SK-N-SH treated with all-trans-retinoic acid at 6 μM for 48 hours (cell line): ENCODE data around the gene KRTAP10-1.

Source experiments
- BACH2 ChIP-seq: fragments of 250-450 bp; sonication (Bioruptor Pico); IDR thresholded peaks from 2 replicates; pipeline ENCODE4 v1.9.0; 2021; ENCODE audit warnings: mild to moderate bottlenecking, borderline replicate concordance
- CREB5 ChIP-seq: fragments of 250-450 bp; sonication (Bioruptor Pico); IDR thresholded peaks from 2 replicates; pipeline ENCODE4 v1.5.1; 2020; ENCODE audit warnings: low read depth, mild to moderate bottlenecking, moderate library complexity
- OSR1 ChIP-seq: fragments of 250-450 bp; sonication (Bioruptor Pico); IDR thresholded peaks from 2 replicates; pipeline ENCODE4 v1.8.0; 2022; ENCODE audit warnings: moderate library complexity, mild to moderate bottlenecking, inconsistent platforms
- PATZ1 ChIP-seq: fragments of 250-450 bp; sonication (Bioruptor Pico); IDR thresholded peaks from 2 replicates; pipeline ENCODE4 v1.8.0; 2020; ENCODE audit warnings: mild to moderate bottlenecking, moderate library complexity, borderline replicate concordance
- POU6F1 ChIP-seq: fragments of 250-450 bp; sonication (Bioruptor Pico); IDR thresholded peaks from 2 replicates; pipeline ENCODE4 v1.8.0; 2021; ENCODE audit warnings: low read depth, mild to moderate bottlenecking, moderate library complexity, borderline replicate concordance
- RARB ChIP-seq: fragments of 250-450 bp; sonication (Bioruptor Pico); IDR thresholded peaks from 2 replicates; pipeline ENCODE4 v1.8.0; 2021; ENCODE audit warnings: mild to moderate bottlenecking, moderate library complexity
- TOX ChIP-seq: fragments of 250-450 bp; sonication (Bioruptor Pico); IDR thresholded peaks from 2 replicates; pipeline ENCODE4 v1.8.0; 2021; ENCODE audit warnings: mild to moderate bottlenecking, moderate library complexity, borderline replicate concordance
- ZC3H10 ChIP-seq: fragments of 250-450 bp; sonication (Bioruptor Pico); IDR thresholded peaks from 2 replicates; pipeline ENCODE4 v1.5.1; 2021; ENCODE audit warnings: mild to moderate bottlenecking, moderate library complexity
- ZFP3 ChIP-seq: fragments of 250-450 bp; sonication (Bioruptor Pico); IDR thresholded peaks from 2 replicates; pipeline ENCODE4 v1.5.0; 2020; ENCODE audit warnings: mild to moderate bottlenecking, moderate library complexity
- ZNF8 ChIP-seq: fragments of 450-650 bp; formaldehyde crosslinking; IDR thresholded peaks from 2 replicates; pipeline ENCODE4 v1.5.0; 2020; ENCODE audit warnings: mild to moderate bottlenecking, moderate library complexity

- TF ChIP-seq ZFP3 (CRISPR knock-in tag), result no peak
- no peak for TF ChIP-seq ZC3H10 (CRISPR knock-in tag)
- TF ChIP-seq TOX (CRISPR knock-in tag), result no peak
- TF ChIP-seq PATZ1 (CRISPR knock-in tag), result no peak
- no peak for TF ChIP-seq POU6F1
- no peak for TF ChIP-seq ZNF8 (CRISPR knock-in tag)
- no peak for TF ChIP-seq CREB5 (CRISPR knock-in tag)
- no peak for TF ChIP-seq OSR1
- no peak for TF ChIP-seq RARB (CRISPR knock-in tag)
- no peak for TF ChIP-seq BACH2 (CRISPR knock-in tag)
These were observed 34.2 kb downstream of the KRTAP10-1 start for GRCh38 chr21:44505673-44506278.
